ENCODE measurements around the gene PLXND1. TPM values are rescaled to one million over a fixed set of nuclear protein-coding genes. Genes with fewer than 3 reads are reported as not detected.

Gene PLXND1
- total RNA-seq, 1 experiment from 2014 or later, result 22.0 TPM

DNA sequence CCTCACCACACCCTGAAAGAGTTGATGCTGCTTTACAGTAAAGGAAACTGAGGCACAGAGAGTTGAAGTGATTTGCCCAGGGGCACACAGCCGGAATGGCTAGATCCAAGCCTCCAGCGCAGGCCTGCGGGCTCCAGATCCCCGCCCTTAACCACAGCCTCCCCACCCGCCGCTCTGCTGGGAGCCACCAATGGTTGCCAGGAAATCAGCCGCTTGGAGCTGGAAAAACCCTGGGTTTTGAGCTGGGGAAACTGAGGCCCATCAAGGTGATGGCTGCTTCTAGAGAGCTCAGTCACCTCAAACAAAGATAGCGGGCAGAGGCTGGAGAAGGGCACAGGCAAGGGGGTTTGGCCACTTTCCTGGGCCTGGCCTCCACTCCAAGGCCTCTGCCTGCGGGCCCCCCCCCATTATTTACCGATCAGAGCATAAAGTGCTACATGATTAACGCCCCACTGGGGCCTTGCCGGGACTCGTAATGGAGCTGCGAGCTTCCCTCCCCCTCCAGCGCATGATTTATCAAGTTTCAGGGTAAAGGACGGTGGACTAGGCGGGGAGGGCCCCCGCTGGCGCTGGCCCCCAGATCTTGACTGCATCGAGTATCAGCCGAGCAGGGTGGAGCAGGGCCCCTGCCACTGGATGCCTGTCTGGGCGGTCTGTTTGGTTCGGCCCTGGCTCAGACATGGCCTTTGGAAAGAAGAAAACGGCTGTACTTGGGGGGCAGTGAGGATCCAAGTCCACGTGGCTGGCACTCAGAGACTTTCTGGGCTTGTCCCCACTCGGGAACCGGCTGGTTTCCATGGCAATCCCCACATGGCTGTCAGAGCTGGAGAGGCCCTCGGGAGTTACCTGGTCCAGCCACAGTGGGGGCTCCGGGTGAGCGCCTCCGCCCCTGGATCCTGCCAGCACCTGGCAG is 9.1 kb downstream of the PLXND1 start:
- CTCF ChIA-PET, result interaction anchor here (0.7 kb wide), 1 partner anchor 297 kb away, joined by 3 read pairs; no protein-coding TSS in a partner anchor

DNA sequence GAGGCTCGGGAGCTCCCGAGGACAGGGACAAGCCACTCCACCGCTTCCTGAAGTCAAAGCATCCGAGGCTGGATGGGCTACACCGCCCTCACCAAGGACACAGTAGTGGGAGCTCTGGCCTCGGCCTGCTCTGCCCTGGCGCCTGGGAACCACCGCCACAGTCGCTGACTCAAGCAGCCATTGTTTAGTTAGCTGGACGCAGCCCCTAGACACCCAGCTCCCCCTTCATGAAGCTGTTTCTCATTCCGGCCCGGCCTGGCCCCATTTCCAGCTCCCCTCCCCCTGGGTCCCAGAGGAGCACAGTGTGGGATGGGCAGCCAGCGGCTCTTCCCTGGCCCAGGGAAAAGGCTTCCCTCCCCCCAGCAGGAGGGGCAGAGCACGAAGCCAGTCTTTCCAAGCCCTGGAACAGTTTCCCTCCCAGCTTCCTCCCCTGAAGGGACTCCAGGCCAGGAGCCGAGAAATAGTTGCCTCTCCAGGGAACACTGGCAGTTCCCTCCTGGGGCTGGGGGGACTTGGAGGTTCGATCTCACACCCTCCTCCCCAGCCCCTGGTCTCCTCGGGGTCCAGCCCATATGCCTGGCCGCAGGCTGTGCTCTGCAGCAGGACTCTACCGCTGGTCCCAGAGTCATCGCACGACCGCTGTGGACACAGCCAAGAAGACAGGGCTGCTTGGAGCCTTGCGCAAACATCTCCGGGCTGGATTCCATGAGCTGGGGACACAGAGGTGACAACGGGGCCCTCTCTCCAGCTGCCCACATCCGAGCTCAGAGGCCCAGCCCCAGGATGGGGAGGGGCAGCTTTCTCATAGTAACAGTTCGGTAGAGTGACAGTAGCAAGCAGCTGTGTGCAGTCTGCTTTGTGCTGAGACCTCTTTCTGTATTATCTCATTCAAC is 10.0 kb downstream of the PLXND1 start:
- Mint-ChIP-seq H3K4me3 (ENCODE audit: low read depth, unreplicated experiment) (no peak overlapping the region), H3K4me1 (ENCODE audit: low read depth, unreplicated experiment) (no peaks in the 10 kb centered on the region), H3K27me3 (ENCODE audit: unreplicated experiment) (peaks cover 12% of the 10 kb centered on the region), H3K9me3 (ENCODE audit: low read depth, unreplicated experiment) (no peaks in the 10 kb centered on the region), H3K27ac (ENCODE audit: unreplicated experiment) (no peak overlapping the region), H3K36me3 (ENCODE audit: insufficient read depth, unreplicated experiment) (peaks cover 4% of the 10 kb centered on the region)
- intact Hi-C loops (cut with micrococcal nuclease; ENCODE audit: unreplicated experiment), result no loop called here
- BruUV-seq (replicated peaks), result no TSS peak
- no peak for DNase-seq
- CTCF ChIA-PET, result interaction anchor here (0.6 to 1.5 kb wide), 3 partner anchors 9 to 420 kb away, joined by 3 to 6 read pairs (median 5); no protein-coding TSS in a partner anchor
- TF ChIP-seq, protein P1, sequence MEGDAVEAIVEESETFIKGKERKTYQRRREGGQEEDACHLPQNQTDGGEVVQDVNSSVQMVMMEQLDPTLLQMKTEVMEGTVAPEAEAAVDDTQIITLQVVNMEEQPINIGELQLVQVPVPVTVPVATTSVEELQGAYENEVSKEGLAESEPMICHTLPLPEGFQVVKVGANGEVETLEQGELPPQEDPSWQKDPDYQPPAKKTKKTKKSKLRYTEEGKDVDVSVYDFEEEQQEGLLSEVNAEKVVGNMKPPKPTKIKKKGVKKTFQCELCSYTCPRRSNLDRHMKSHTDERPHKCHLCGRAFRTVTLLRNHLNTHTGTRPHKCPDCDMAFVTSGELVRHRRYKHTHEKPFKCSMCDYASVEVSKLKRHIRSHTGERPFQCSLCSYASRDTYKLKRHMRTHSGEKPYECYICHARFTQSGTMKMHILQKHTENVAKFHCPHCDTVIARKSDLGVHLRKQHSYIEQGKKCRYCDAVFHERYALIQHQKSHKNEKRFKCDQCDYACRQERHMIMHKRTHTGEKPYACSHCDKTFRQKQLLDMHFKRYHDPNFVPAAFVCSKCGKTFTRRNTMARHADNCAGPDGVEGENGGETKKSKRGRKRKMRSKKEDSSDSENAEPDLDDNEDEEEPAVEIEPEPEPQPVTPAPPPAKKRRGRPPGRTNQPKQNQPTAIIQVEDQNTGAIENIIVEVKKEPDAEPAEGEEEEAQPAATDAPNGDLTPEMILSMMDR (IDR thresholded peaks at IDR 0.05; ENCODE audit: unreplicated experiment), result no peak

More for the DNA sequence above, 9.1 kb downstream of the PLXND1 start:
- no peak overlapping the region for H3K27ac Mint-ChIP-seq (ENCODE audit: unreplicated experiment)
- no peak overlapping the region for H3K4me3 Mint-ChIP-seq (ENCODE audit: low read depth, unreplicated experiment)
- H3K9me3 Mint-ChIP-seq (ENCODE audit: low read depth, unreplicated experiment), result no peaks in the 10 kb centered on the region
- H3K27me3 Mint-ChIP-seq (ENCODE audit: unreplicated experiment), result peaks cover 19% of the 10 kb centered on the region
- TF ChIP-seq, protein P1 (IDR thresholded peaks at IDR 0.05; ENCODE audit: unreplicated experiment), result no peak
- no TSS peak for BruUV-seq (replicated peaks)
- no peaks in the 10 kb centered on the region for H3K4me1 Mint-ChIP-seq (ENCODE audit: low read depth, unreplicated experiment)
- intact Hi-C loops (cut with micrococcal nuclease; ENCODE audit: unreplicated experiment), result no loop called here
- DNase-seq, result no peak
- peaks cover 4% of the 10 kb centered on the region for H3K36me3 Mint-ChIP-seq (ENCODE audit: insufficient read depth, unreplicated experiment)

DNA sequence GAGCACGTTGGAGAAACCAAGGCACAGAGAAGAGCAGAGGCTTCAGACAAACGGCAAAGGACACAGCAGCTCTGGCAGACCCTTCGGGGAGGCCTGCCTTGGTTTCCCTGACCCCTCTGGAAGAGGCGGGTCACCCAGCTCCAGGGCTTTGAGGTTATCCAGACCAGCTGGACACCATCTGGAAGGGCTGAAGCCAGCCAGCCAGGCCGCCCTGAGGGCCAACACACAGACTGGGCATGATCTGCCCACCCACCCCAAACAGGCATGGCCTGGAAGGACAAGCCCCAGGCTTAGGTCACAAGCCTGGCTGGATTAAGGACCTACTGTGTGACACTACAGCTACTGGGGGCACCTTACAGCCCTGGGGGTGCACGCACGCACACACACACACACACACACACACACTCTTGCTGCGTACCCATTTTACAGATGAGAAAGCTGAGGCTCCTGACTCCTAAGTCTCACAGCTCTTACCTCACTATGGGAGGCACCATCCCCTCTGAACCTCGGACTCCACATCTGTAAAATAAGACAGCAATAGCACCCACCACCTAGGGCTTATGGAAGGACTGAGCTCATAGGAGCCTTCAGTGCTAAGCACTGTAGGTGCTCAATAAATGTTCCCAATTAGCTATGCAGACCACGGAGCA is 10.8 kb downstream of the PLXND1 start:
- H3K27ac Mint-ChIP-seq (ENCODE audit: unreplicated experiment), result no peak overlapping the region
- intact Hi-C loops (cut with micrococcal nuclease; ENCODE audit: unreplicated experiment), result no loop called here
- peaks cover 12% of the 10 kb centered on the region for H3K27me3 Mint-ChIP-seq (ENCODE audit: unreplicated experiment)
- no TSS peak for BruUV-seq (replicated peaks)
- no peak overlapping the region for H3K4me3 Mint-ChIP-seq (ENCODE audit: low read depth, unreplicated experiment)
- TF ChIP-seq, protein P1 (IDR thresholded peaks at IDR 0.05; ENCODE audit: unreplicated experiment), result no peak
- H3K4me1 Mint-ChIP-seq (ENCODE audit: low read depth, unreplicated experiment), result no peaks in the 10 kb centered on the region
- CTCF ChIA-PET, result interaction anchor here (0.6 to 1.5 kb wide), 4 partner anchors 10 to 421 kb away, joined by 3 to 6 read pairs (median 4); no protein-coding TSS in a partner anchor
- DNase-seq, result no peak
- H3K9me3 Mint-ChIP-seq (ENCODE audit: low read depth, unreplicated experiment), result no peaks in the 10 kb centered on the region
- H3K36me3 Mint-ChIP-seq (ENCODE audit: insufficient read depth, unreplicated experiment), result peaks cover 4% of the 10 kb centered on the region

DNA sequence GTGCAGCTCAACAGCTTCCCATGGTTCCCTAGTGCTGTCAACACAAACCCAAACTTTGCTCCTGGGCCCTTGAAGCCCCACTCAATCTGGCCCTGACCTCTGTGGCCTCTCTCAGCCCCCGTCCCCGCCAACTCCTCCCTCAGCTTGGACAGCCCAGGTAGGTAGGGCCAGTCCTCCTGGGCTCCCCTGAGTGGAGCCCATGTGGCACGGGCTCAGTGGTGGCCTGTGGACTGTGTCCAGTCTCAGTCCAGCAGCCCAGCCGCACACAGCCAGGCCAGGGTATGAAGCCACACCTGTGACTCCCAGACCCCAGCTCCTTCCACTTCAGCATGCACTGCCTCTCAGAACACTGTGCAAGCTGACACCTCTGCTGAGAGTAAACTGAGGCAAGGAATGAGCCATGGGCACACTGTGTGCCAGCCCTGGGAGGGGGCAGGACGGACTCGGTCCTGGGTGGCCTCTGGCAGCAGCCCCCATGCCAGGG is 11.5 kb downstream of the PLXND1 start:
- BruUV-seq (replicated peaks), result no TSS peak
- Mint-ChIP-seq H3K27me3 (ENCODE audit: unreplicated experiment) (peaks cover 12% of the 10 kb centered on the region), H3K27ac (ENCODE audit: unreplicated experiment) (no peak overlapping the region), H3K36me3 (ENCODE audit: insufficient read depth, unreplicated experiment) (peaks cover 4% of the 10 kb centered on the region), H3K4me3 (ENCODE audit: low read depth, unreplicated experiment) (no peak overlapping the region), H3K4me1 (ENCODE audit: low read depth, unreplicated experiment) (no peaks in the 10 kb centered on the region), H3K9me3 (ENCODE audit: low read depth, unreplicated experiment) (no peaks in the 10 kb centered on the region)
- CTCF ChIA-PET, result interaction anchor here (0.6 to 1.0 kb wide), 3 partner anchors 8 to 154 kb away, joined by 3 read pairs; no protein-coding TSS in a partner anchor
- TF ChIP-seq, protein P1 (IDR thresholded peaks at IDR 0.05; ENCODE audit: unreplicated experiment), result no peak
- no peak for DNase-seq
- intact Hi-C loops (cut with micrococcal nuclease; ENCODE audit: unreplicated experiment), result no loop called here

Measured in Calu3 (cell line).